Measurements from ENCODE around the gene OPCML. TPM values are rescaled to one million over a fixed set of nuclear protein-coding genes. Genes with fewer than 3 reads are reported as not detected.

Gene OPCML
- total RNA-seq, 1 donor from 2014 or later, result 2.7 TPM

DNA sequence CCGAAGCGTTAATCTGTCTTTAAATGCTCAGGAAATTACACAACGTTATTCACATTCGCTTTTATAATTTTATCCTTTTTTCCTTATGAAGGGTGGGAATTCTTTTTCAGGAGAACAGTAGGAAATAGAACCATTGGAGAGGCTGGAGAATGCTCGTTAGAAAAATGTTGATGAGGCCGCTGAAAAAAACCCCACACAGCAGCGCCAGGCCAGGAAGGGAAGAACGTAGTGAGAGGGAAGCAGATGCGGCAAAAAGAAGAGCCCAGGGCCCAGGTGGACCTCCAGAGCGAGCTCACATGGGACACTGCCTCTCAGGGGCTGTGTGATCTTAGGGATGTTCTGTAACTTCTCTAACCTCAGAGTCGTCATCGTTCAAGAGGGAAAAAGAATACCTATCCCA is 691.6 kb downstream of the OPCML start:
- H3K36me3 Mint-ChIP-seq (ENCODE audit: low read depth), result no peaks in the 10 kb centered on the region
- TF ChIP-seq, protein P1, sequence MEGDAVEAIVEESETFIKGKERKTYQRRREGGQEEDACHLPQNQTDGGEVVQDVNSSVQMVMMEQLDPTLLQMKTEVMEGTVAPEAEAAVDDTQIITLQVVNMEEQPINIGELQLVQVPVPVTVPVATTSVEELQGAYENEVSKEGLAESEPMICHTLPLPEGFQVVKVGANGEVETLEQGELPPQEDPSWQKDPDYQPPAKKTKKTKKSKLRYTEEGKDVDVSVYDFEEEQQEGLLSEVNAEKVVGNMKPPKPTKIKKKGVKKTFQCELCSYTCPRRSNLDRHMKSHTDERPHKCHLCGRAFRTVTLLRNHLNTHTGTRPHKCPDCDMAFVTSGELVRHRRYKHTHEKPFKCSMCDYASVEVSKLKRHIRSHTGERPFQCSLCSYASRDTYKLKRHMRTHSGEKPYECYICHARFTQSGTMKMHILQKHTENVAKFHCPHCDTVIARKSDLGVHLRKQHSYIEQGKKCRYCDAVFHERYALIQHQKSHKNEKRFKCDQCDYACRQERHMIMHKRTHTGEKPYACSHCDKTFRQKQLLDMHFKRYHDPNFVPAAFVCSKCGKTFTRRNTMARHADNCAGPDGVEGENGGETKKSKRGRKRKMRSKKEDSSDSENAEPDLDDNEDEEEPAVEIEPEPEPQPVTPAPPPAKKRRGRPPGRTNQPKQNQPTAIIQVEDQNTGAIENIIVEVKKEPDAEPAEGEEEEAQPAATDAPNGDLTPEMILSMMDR (IDR thresholded peaks at IDR 0.05), result no peak
- no peak for DNase-seq (ENCODE audit: low spot score)
- H3K27ac Mint-ChIP-seq (ENCODE audit: unreplicated experiment), result no peak overlapping the region
- H3K9me3 Mint-ChIP-seq (ENCODE audit: low read depth), result no peaks in the 10 kb centered on the region
- no peak overlapping the region for H3K4me3 Mint-ChIP-seq (ENCODE audit: unreplicated experiment)
- no peaks in the 10 kb centered on the region for H3K27me3 Mint-ChIP-seq (ENCODE audit: low read depth)
- peaks cover 46% of the 10 kb centered on the region for H3K4me1 Mint-ChIP-seq (ENCODE audit: low read depth)

DNA sequence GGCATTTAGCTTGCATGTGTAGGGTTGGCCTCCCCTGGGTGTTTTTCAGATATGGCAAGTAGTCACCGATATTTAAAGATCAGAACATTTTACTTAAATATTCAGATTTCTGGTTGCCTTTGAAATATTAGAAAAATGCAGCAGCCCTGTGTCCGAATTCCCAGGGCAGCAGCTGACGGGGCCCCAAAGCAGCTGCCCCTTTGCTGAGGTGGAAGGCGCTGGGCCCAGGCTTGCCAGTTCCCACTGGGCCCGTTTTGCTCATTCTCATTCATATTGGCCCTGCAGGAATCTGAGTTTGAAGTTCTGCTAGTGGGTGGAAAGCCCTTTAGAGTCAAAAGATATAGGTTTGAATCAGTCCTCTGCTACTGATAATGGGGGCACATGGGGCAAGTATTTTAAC is 692.1 kb downstream of the OPCML start:
- Mint-ChIP-seq H3K27ac (ENCODE audit: unreplicated experiment) (no peak overlapping the region), H3K4me1 (ENCODE audit: low read depth) (peaks cover 41% of the 10 kb centered on the region)
- TF ChIP-seq, protein P1 (IDR thresholded peaks at IDR 0.05), result no peak

GRCh38 chr11:132839236-132839945 is 692.9 kb downstream of the OPCML start:
- no peak overlapping the region for H3K27ac Mint-ChIP-seq (ENCODE audit: unreplicated experiment)
- H3K27me3 Mint-ChIP-seq (ENCODE audit: low read depth), result no peaks in the 10 kb centered on the region
- no peak for DNase-seq (ENCODE audit: low spot score)
- TF ChIP-seq, protein P1 (IDR thresholded peaks at IDR 0.05), result no peak
- peaks cover 33% of the 10 kb centered on the region for H3K4me1 Mint-ChIP-seq (ENCODE audit: low read depth)
- H3K9me3 Mint-ChIP-seq (ENCODE audit: low read depth), result no peaks in the 10 kb centered on the region
- no peak overlapping the region for H3K4me3 Mint-ChIP-seq (ENCODE audit: unreplicated experiment)
- no peaks in the 10 kb centered on the region for H3K36me3 Mint-ChIP-seq (ENCODE audit: low read depth)

More for the DNA sequence above, 692.1 kb downstream of the OPCML start:
- DNase-seq (ENCODE audit: low spot score), result no peak
- Mint-ChIP-seq H3K27me3 (ENCODE audit: low read depth) (no peaks in the 10 kb centered on the region), H3K36me3 (ENCODE audit: low read depth) (no peaks in the 10 kb centered on the region), H3K9me3 (ENCODE audit: low read depth) (no peaks in the 10 kb centered on the region), H3K4me3 (ENCODE audit: unreplicated experiment) (no peak overlapping the region)

GRCh38 chr11:132838627-132839026 is 693.7 kb downstream of the OPCML start:
- TF ChIP-seq, protein P1 (IDR thresholded peaks at IDR 0.05), result no peak
- H3K4me3 Mint-ChIP-seq (ENCODE audit: unreplicated experiment), result no peak overlapping the region
- no peak for DNase-seq (ENCODE audit: low spot score)
- H3K9me3 Mint-ChIP-seq (ENCODE audit: low read depth), result no peaks in the 10 kb centered on the region
- no peaks in the 10 kb centered on the region for H3K36me3 Mint-ChIP-seq (ENCODE audit: low read depth)
- peaks cover 25% of the 10 kb centered on the region for H3K4me1 Mint-ChIP-seq (ENCODE audit: low read depth)
- H3K27me3 Mint-ChIP-seq (ENCODE audit: low read depth), result no peaks in the 10 kb centered on the region
- H3K27ac Mint-ChIP-seq (ENCODE audit: unreplicated experiment), result no peak overlapping the region

GRCh38 chr11:132831272-132831671 is 701.0 kb downstream of the OPCML start:
- Mint-ChIP-seq H3K36me3 (ENCODE audit: low read depth) (no peaks in the 10 kb centered on the region), H3K27me3 (ENCODE audit: low read depth) (no peaks in the 10 kb centered on the region), H3K9me3 (ENCODE audit: low read depth) (no peaks in the 10 kb centered on the region), H3K4me1 (ENCODE audit: low read depth) (no peaks in the 10 kb centered on the region), H3K4me3 (ENCODE audit: unreplicated experiment) (no peak overlapping the region), H3K27ac (ENCODE audit: unreplicated experiment) (no peak overlapping the region)
- TF ChIP-seq, protein P1 (IDR thresholded peaks at IDR 0.05), result no peak
- DNase-seq (ENCODE audit: low spot score), result no peak
